Cardiac septum (tissue), 1 donor: ENCODE results near the gene GPR119. TPM values are rescaled to one million over a fixed set of nuclear protein-coding genes. Genes with fewer than 3 reads are reported as not detected.
"Not testable (repeated sequence)": the region's sequence is repeated elsewhere in the genome, so short reads cannot be mapped to it uniquely, and the experiment has no call there.

ENCODE experiments used
- DNase-seq: peaks from one replicate; pipeline ENCODE4 v3.0.0-alpha.2; 2020; ENCODE audit warnings: low spot score
- intact Hi-C: fragments of 100-400 bp; cut with DNase I; formaldehyde crosslinking; loops from one replicate; pipeline ENCODE4 v1.14.0; 2022
- long read RNA-seq: library from polyadenylated mRNA; unstranded; transcript quantifications from one replicate; pipeline ENCODE4 v2.0.0, GENCODE V29; 2021
- total RNA-seq: library from RNA; stranded (reverse); fragmentation: NEBNext Ultra II Directional; extraction: Animal tissue kit (Norgen Biotek cat#: 25700); gene quantifications from one replicate; pipeline ENCODE4 v1.2.1, GENCODE V29; 2021
- donor health status: DM: no; HTN: no; CAD: no.

GPR119 gene
- not detected for total RNA-seq
- long read RNA-seq, result 0 reads

DNA sequence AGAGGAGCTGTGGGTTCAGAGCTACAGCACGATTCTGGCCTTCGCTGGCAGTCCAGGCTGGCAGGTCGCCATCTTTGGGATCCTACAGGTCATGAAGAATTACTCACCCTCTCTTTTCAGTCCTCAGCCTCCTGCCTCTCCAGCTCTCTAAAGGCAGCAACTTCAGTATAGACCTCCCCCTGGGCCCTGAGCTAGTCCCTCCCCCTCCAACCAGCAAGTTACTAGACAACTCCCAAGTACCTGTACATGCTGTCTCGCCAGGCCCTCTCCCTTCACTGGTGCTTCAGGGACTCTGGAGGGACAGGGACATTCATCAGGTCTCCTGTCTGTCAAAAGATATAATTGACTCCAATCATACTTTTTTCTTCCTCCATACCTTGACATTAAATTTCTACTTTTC, at the start of gene GPR119:
Gene GPR119, minus strand, starts transcription at position 155 of the 400 bp plus-strand sequence. CDS start 227 bp downstream, outside the sequence.
- DNase-seq, result no peak

DNA sequence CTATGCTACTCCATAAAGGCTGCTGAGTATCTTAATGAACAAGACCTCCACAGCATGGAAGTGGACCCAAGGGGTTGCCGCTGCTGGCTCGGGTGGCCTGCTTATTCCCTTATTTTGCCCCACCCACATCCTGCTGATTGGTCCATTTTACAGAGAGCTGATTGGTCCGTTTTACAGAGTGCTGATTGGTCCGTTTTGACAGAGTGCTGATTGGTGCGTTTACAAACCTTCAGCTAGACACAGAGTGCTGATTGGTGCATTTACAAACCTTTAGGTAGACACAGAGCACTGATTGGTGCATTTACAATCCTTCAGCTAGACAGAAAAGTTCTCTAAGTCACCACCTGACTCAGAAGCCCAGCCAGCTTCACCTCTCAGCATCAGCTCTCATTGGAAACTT, 43.8 kb upstream of the GPR119 start:
- DNase-seq, intact Hi-C loops: not testable (repeated sequence)

More for the DNA sequence above, at the start of gene GPR119:
- intact Hi-C loops, result no loop called here

DNA sequence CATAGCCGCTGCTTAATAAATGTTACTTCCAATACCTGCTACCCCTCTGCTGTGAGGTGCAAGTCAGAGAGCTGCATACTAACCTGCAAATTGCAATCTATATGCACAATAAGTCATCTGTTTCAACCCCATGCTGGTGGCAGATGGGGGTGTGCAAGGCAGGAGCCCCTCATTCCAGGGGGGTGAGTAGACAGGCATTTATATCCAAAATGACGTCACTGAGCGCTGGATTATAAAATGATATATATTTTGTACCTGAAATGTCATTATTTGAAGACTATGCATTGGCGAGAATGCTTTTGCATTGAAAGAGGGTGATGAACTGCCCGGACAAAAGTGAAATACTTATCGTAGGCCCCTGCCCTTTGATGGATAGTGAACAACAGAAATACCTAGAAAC, 41.1 kb upstream of the GPR119 start:
- intact Hi-C loops, result no loop called here
- DNase-seq, result no peak

DNA sequence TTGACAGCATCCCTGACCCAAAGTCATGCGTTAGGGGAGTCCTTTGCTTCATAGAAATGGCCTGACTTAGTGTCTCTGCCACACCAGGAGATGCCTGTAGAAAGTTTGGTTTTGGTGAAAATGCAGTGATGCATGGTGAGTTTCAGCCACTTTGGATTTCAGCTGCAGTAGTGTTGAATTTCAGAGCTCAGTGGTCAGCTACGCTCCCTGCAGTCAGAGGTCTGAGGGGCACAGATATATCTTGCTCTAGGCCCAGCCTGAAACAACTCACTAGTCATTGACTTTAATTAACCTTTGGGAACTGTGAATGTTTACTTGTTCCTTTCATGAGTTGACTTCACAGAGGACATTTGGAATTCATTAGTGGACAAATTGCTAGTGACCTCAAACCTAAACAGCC, 33.8 kb upstream of the GPR119 start:
- no peak for DNase-seq
- intact Hi-C loops, result no loop called here

DNA sequence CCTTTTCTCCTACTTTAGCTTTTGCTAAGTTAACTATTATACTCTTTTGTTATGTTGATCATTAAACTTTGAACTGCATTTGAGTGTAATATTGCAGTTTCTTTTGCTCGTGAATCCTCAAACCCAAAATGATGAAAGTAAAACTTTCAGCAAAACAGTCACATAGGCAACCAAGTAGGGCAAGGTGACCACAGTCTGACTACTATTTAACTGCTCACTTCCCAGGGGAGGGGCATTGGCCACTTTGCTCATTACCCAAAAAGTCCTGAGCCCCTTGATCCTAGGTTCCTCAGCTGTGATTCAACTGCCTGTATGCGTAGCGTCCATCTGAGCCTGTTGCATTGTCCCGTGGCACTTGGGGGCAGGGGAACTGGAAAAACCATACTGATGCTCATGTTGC, 33.3 kb upstream of the GPR119 start:
- DNase-seq, result no peak
- intact Hi-C loops, result no loop called here

DNA sequence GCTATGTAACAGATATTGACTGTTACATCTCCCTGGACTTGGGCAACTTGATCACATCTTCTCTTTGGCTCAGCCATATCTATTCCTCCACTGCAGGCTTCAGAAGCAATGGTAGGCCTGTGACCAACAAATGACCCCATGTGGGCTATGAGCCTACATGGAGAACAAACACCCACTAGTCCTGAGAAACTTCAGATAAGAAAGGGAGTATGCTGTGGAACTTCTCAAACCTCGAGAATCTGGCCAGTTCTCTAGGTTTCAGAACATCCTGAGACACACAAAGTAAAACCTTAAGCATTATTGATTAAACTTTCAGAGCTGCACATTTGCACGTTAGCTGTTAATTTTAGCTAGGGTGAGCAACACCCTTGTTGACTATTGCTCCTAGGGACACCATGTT, 32.6 kb upstream of the GPR119 start:
- intact Hi-C loops, result no loop called here
- DNase-seq, result no peak

DNA sequence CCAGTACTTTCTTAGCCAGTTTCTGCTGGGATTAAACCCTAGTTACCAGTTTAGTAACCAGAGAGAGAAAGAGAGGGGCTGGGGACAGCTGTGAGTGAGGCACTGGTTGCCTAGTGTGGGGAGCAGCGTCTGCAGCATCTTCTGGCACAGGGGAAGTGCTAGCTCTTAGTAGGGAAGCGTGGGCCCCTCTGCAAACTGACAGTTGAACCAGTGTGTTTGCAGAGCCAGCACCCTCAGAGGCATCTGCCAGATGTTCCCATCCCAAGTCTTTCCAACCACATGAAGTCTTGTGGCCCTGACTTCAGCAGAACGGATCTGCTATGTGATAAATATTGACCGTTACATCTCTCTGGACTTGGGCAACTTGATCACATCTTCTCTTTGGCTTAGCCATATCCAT, 31.3 kb upstream of the GPR119 start:
- no peak for DNase-seq
- intact Hi-C loops, result no loop called here

DNA sequence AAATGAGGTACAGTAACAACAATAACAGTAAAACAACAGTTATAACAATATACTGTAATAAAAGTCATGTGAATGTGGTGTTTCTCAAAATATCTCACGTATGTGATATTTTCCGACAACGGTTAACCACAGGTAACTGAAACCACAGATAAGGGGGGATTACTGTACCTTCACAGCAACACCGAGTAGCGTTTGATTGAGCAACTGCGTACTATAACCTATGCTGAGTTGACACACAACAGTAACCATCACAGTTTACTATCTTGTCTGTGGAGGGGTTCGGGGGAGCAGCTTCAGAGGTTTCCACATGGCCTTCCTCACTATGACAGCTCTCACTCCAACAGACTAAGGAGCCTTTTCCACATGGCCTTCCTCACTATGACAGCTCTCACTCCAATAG, 29.7 kb upstream of the GPR119 start:
- intact Hi-C loops, result no loop called here
- DNase-seq, result no peak

DNA sequence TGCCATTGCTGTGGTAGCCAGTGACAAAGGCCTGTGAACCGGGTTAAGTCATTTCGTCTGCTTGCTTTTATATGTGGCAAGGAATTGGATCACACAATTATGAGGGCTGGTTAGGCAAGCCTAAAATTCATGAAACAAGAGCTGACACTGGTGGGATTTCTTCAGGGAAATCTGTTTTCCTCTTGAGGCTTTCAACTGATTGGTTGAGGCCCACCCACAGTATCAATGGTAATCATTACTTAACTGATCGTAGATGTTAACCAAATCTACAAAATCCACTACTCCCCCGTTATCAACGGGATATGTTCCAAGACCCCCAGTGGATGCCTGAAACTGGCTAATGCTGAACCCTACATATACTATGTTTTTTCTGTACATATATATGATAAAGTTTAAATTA, 29.3 kb upstream of the GPR119 start:
- no peak for DNase-seq
- intact Hi-C loops, result no loop called here

DNA sequence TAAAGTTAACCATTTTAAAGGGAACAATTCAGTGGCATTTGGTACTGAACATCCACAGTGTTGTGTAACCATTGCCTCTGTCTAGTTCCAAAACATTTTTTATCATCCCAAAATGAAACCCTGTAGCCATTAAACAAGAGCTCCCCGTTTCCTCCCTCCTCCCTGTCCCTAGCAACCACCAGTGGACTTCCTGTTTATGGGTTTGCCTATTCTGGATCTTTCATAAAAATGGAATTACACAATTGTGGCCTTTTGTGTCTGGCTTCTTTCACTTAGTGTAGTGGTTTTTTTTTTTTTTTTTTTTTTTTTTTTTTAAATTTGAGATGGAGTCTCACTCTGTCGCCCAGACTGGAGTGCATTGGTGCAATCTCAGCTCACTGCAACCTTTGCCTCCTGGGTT, 27.9 kb upstream of the GPR119 start:
- DNase-seq, result no peak
- intact Hi-C loops, result no loop called here

DNA sequence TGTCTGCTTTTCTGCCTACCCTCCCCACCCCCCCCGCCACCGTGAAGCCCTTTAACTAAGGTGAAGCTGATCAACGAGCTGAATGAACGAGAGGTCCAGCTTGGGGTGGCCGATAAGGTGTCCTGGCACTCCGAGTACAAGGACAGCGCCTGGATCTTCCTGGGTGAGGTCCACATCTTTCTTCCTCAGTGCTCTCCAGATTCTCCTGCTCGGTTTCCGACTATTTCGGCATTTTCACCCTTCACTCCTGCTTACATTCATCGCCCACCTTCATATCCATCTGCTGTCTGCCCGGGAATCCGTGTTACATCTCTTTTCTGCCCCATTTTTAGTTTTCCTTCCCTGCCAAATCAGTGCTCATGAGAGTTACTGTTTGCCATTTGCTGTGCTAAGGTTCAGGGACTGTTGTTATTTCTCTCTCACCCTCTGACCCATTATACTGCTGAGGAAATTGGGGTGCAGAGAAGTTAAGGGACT, 16.8 kb upstream of the GPR119 start:
- no peak for DNase-seq
- intact Hi-C loops, result loop anchor here (5.0 kb wide), 1 partner anchor 500 kb away; the partner anchor contains the start of gene ENOX2

DNA sequence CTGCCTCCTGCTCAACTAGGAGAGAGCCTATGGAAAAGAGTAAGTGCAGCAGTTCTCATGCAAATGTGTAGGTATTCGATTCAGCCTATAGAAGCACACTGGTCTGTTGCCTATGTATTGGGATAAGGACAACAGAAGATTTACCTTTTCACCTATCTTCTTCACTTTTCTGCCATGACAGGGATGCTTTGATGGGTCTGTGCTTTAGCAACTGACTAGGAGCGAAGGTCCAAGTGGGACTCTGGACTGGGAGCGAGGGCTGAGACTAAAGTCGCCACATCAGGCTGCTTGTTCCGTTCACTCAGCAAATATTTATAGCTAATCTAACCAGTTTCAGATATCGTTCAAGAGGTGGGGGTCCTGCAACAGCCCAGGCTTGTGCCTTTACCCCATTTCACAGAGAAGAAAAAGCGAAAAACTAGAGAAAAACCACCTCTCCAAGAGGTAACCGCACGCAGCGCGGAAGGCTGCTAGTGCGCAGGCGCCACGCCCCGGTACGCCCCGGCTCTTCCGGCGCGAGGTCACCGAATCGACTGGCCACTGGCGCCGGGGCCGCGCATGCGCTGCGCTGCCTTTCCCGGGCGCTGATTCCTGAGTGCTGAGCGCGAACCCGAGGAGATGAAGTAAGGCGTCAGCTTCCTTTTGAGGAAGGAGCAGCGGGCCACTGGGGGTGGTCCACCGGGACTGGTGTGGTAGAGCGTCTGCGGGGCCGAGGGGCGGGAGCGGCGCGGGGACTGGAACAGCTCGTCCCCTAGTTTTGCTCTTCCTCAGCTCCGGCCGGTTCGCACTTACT, 16.1 kb upstream of the GPR119 start, which contains the start of gene RBMX2:
Gene RBMX2, plus strand, starts transcription at position 573 of the 793 bp plus-strand sequence. Its CDS starts 46 bp downstream, at position 619.
- DNase-seq, result peak; percentile 89
- intact Hi-C loops, result loop anchor here (5.0 kb wide), 1 partner anchor 501 kb away; the partner anchor contains the start of gene ENOX2

DNA sequence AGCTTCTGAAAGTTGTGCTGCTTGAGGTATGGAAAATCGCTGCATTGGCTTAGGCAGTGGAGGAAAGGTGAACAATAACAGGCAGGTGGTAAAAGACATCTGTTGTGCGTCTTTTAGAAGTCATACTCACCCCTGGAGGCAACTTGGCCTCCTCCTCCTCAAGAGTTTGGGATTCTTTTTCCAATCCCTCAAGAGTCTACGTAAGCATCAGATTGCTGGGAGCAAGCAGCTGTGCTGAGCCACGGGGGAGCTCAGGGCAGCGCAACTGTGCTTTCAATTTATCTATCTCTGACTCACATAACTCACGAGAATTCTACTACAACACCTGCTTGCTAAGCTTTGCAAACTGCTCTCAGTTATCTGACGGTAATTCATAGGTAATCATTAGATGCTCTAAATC, 9.9 kb upstream of the GPR119 start:
- intact Hi-C loops, result no loop called here
- DNase-seq, result no peak

DNA sequence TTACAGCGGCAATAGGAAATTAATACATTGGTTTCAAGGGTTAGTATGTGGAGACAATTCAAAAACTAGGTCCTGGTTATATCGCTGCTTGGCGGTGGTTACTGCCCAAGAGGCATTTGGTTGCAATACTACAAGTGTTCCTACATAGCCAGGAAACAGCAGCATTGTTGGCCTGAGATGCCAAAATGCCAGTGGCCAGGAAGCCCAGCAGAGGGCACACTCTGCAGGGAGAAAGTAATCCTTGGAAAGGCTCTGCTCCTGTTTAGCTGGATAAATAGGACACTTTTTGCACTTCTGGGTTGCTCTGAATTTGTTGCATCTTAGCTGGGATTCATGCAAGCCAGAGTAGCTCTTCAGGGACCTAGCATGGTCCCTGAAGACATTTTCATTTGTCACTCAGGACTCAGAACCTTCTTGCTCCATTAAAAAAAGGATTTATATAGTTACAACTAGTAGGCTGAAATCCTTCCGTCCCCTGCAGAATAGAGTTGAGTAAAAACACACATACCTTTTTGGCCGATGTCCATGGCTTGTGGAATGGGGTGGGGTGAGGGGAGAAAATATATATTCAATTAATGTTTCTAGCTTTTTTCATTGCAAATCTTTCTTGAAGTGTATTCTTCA, 8.1 kb upstream of the GPR119 start:
- DNase-seq, result no peak
- intact Hi-C loops, result loop anchor here (5.0 kb wide), 1 partner anchor 524 kb away; no protein-coding TSS in a partner anchor

DNA sequence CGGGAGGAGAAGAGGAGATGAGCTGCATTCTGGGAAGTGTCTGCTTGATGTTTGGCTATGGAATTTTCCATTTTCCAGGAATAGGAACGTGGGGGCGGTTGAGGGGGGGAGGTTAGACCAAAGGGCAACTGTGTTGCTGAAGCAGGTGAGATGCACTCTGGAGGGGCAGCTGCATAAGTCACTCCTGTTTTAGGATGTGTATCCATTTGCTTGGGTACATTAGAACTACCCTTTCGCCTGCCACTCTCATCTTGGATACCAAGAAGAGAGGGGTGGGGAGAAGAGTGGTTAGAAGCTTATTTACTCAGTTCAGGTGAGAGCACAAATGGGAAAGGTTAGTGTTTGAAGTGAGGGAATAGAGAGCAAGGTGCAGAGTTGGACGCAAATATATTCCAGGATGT, 934 bp upstream of the GPR119 start:
- intact Hi-C loops, result no loop called here
- no peak for DNase-seq

DNA sequence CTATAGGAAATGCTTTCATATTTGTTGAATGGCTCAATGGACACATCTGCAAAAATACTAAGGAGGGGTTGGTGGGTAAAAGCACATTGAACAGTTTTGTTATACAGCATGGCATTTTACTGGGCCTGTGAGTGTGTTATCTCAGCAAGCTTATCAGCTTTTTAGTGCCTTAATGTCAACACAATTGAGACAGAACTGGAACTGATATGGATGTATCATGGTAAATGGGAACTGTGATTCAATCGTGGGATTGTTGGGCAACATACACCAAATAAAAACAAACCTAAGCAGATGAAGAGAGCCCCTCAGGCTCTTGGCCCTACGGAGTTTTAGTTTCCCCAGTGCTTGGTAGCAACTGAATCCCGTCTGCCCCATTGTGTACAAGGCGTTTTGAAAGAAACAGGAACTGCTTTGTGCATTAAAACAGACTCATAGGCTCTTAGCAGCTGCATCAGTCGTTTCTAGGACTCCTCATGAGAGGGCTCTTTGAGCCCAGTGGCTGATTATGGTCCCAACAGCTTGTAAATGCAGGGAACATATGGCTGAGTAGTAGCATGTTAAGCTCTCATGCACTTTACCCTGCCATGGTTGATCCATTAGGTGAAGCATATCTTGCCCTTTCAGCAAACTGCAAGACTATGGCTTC, 7.3 kb downstream of the GPR119 start:
- no peak for DNase-seq
- intact Hi-C loops, result no loop called here

DNA sequence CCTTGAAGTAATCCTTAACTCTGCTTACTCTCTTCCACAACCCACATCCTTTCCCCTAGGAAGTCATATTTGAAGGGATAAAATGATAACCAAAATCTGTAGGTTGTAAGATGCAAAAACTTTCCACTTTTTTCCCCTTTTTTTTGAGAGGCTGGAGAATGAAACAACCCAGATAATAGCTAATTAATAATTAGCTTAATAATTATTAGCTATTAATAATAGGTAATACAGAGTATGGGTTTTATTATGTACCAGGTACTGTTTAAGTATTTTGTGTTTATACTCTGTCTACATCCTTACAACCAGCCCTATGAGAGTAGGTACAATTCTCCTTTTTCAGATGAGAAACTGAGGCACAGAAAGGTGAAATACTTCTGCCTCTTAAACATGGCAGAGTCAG, 9.4 kb downstream of the GPR119 start:
- no peak for DNase-seq
- intact Hi-C loops, result no loop called here

DNA sequence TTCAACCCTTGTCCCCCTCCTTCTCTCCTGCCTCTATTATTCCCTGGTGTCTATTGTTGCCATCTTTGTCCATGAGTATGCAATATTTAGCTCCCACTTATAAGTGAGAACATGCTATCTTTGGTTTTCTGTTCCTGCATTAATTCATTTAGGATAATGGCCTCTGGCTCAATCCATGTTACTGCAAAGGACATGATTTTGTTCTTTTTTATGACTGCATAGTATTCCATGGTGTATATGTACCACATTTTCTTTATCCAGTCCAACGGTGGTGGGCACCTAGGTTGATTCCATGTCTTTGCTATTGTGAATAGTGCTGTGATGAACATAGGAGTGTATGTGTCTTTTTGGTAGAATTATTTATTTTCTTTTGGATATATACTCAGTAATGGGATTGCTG, 33.4 kb downstream of the GPR119 start:
- DNase-seq, intact Hi-C loops: not testable (repeated sequence)

DNA sequence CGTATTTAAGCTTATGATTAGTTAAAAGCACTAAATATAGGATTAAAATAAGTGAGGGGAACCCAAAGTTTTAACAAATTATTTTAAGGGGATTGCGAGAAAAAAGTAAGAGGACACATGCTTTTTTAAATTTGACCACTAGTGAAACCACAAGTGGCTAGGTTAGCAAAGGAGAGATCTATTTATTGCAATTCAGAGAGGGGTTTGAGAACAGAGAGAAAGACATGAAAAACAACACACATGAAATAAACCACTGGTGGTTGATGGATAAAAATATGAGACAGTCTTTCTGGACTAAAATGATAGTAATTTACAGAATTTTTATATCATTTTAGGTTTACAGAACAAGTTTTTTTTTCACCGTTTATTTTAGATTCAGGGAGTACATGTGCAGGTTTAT, 33.9 kb downstream of the GPR119 start:
- DNase-seq, result no peak
- intact Hi-C loops, result no loop called here

DNA sequence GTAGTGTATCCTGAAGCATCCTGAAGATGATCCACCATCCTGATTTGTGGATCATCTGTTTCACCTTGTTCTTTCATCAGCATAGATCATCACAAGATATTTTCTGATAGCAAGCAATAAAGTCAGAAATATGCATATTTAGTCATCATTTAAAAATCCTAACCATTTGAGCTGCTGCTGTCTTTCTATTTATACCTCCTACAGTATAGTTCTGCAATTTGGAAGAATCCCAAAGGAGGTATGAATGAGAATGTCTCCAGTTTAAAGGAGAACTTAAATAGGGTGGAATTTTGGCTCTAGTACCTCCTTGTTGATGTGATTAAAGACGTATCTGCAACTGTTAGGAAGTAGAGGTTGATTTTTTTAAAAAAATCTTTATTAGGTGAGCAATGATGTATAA, 38.2 kb downstream of the GPR119 start:
- intact Hi-C loops, result no loop called here
- no peak for DNase-seq
